Astrocyte of the spinal cord (primary cell): Measurements from ENCODE around the gene APOB.

Source experiments
- DNase-seq: peaks from one replicate; pipeline ENCODE4 v3.0.0; 2011; ENCODE audit warnings: low read depth, low spot score
- H3K4me3 ChIP-seq: 2 replicates; pipeline ENCODE4 v1.5.1; 2011; ENCODE audit warnings: low read depth, mild to moderate bottlenecking, low read length, moderate library complexity
- CTCF ChIP-seq: IDR thresholded peaks from 2 replicates; pipeline ENCODE4 v1.5.1; 2012; ENCODE audit warnings: low read depth, mild to moderate bottlenecking, low read length, inconsistent platforms
- in situ Hi-C: cut with HindIII; loops from 2 replicates; pipeline ENCODE4 v1.10.0; 2017; ENCODE audit warnings: low sequenced_read_pairs

Gene APOB

GRCh38 chr2:21001988-21002813 is 41.7 kb downstream of the APOB start:
- no peak overlapping the region for H3K4me3 ChIP-seq
- no peak for DNase-seq
- no peak for TF ChIP-seq CTCF
- in situ Hi-C loops, result no loop called here

- no peak for TF ChIP-seq CTCF
- in situ Hi-C loops, result no loop called here
These were observed 42.5 kb downstream of the APOB start for GRCh38 chr2:21001225-21001946.

GRCh38 chr2:20999906-21000645 is 43.8 kb downstream of the APOB start:
- DNase-seq, result no peak
- TF ChIP-seq CTCF, result no peak
- in situ Hi-C loops, result no loop called here

More at GRCh38 chr2:21001225-21001946, 42.5 kb downstream of the APOB start:
- no peak for DNase-seq
- no peak overlapping the region for H3K4me3 ChIP-seq

GRCh38 chr2:20998972-20999905 is 44.6 kb downstream of the APOB start:
- TF ChIP-seq CTCF, result no peak
- no peak for DNase-seq
- in situ Hi-C loops, result no loop called here

More at GRCh38 chr2:20999906-21000645, 43.8 kb downstream of the APOB start:
- no peak overlapping the region for H3K4me3 ChIP-seq

GRCh38 chr2:20997953-20998722 is 45.7 kb downstream of the APOB start:
- no peak overlapping the region for H3K4me3 ChIP-seq
- DNase-seq, result no peak
- in situ Hi-C loops, result no loop called here
- no peak for TF ChIP-seq CTCF

More at GRCh38 chr2:20998972-20999905, 44.6 kb downstream of the APOB start:
- H3K4me3 ChIP-seq, result no peak overlapping the region
